CD4-positive, alpha-beta T cell treated with Interleukin-6 for 4 hours (primary cell): ENCODE results near the gene POMT1.
A peak's percentile ranks its signal among the peaks of the same experiment; 100 is the strongest.
"Not testable (repeated sequence)": the region's sequence is repeated elsewhere in the genome, so short reads cannot be mapped to it uniquely, and the experiment has no call there.

ENCODE experiments used
- DNase-seq: peaks from one replicate; pipeline ENCODE4 v3.0.0-alpha.2; 2020; ENCODE audit warnings: mixed read lengths

The POMT1 gene, protein sequence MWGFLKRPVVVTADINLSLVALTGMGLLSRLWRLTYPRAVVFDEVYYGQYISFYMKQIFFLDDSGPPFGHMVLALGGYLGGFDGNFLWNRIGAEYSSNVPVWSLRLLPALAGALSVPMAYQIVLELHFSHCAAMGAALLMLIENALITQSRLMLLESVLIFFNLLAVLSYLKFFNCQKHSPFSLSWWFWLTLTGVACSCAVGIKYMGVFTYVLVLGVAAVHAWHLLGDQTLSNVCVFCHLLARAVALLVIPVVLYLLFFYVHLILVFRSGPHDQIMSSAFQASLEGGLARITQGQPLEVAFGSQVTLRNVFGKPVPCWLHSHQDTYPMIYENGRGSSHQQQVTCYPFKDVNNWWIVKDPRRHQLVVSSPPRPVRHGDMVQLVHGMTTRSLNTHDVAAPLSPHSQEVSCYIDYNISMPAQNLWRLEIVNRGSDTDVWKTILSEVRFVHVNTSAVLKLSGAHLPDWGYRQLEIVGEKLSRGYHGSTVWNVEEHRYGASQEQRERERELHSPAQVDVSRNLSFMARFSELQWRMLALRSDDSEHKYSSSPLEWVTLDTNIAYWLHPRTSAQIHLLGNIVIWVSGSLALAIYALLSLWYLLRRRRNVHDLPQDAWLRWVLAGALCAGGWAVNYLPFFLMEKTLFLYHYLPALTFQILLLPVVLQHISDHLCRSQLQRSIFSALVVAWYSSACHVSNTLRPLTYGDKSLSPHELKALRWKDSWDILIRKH

DNA sequence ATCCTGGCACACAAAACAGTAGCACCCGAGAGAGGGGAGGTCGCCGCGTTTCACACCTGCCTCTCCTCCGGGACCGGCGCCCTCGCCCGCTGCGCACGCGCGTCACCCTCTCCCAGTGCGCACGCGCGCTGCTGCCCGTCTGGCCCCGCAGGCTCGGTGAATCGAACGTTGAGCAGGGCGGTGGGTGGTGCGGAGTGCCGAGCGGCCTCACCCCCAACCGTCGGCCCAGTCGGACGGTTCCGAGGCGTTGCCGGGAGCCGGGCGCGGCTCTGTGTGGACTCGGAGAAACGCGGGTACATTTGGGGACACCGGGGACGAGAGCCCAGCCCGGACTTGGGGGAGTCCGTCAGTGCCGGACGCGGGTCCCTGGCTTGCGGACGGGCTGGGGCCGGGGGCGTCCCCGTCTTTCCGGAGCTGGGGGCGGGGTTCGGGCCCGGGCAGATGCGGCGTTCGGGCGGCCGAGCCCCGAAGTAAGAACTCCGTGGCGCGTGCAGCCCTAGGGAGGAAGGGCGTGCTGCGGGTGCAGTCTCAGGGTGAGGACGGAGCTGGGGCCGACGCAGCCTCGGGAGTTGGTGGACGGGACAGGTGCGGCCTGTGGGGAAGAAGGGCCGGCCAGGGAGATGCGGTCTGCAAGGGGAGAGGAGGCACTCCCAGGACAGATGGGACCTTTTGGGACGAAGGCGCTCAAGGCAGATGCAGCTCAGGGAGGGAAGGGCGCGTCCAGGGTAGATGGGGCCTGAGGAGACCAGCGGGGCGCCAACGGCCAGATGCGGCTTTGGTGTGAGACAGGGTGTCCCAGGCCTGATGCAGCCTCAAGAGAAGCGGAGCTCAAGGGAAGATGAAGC lies at the start of gene POMT1:
POMT1 (plus strand) TSS at position 138 of the 845 bp plus-strand sequence. CDS start 1,301 bp downstream, outside the sequence.
- peak; percentile 92 for DNase-seq

DNA sequence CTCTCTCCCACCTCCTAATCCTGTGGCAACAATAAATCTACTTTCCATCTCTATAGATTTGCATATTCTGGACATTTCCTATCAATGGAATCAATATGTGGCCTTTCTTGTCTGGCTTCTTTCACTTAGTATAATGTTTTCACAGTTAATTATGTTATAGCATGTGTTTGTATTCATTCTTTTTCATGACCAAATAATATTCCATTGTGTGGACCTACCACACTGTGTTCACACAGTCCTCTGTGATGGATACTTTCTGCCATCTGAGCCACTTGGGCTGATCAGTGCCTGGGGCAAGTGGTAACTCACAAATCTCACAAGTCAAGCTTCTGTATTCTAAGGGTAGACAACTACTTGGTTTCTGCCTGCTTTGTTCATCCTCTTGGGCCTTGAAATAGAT lies 48.7 kb upstream of the POMT1 start:
- no peak for DNase-seq

DNA sequence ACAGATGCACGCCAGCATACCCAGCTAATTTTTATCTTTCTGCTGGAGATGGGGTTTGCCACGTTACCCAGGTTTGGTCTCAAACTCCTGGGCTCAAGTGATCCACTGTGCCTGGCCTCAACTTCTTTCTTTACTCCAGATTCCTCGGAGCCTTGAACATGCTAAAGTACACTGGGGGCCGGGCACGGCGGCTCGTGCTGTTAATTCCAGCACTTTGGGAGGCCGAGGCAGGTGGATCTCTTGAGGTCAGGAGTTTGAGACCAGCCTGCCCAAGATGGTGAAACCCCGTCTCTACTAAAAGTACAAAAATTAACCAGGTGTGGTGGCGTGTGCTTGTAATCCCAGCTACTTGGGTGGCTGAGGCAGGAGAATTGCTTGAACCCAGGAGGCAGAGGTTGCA lies 47.1 kb upstream of the POMT1 start:
- not testable (repeated sequence) for DNase-seq

DNA sequence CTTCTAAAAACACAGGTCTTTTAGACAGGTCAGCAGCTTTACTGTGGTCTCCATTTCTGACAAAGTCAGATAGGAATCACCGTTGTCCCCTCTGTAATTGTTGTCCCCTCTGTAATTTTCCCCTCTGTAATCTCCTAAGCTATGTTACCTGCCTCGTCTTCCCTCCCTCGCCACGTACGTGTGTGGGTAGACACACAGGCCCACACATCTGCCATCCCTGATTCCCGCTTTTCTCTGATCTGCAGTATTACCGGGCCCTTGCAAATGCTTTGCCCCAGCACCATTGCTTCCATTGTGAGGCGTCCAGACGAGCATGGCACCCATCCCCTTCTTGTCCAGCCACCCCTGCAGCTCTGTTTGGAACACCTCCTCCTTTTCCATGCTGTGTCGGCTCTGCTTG lies 45.0 kb upstream of the POMT1 start:
- no peak for DNase-seq

DNA sequence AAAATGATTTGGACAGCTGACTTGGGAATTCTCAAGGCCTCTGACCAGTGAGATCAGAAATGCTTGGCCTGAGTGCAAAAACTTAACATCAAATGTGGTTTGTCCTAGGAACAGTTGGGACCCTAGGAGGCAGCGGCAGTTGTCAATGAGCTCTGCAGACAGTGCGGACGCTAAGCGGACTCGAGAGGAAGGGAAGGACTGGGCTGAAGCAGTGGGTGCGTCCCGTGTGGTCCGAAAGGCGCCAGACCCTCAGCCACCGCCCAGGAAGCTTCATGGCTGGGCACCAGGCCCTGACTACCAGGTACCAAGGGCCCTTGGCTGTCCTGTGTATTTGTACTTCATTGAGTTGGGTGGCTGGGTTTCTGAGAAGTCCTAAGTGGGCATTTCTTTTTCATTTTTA lies 43.7 kb upstream of the POMT1 start:
- DNase-seq: no peak

DNA sequence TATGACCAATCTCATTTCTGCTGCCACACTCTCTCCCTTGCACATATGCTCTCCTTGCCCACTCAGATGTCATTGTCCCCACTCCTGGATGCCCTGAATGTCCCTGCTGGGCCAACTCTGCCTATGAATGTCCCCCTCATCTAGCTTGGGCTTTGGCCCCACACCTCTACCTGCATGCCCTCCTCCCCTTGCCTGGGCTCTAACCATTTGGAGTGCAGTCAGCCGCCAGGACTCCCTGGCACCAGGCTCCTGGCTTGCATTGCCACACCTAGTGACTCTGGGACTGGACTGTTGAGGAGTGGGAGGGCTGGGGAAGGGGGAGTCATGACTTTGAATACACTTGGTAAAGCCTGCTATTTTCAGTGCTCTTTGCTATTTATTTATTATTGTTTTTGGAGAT lies 41.6 kb upstream of the POMT1 start:
- DNase-seq: no peak

DNA sequence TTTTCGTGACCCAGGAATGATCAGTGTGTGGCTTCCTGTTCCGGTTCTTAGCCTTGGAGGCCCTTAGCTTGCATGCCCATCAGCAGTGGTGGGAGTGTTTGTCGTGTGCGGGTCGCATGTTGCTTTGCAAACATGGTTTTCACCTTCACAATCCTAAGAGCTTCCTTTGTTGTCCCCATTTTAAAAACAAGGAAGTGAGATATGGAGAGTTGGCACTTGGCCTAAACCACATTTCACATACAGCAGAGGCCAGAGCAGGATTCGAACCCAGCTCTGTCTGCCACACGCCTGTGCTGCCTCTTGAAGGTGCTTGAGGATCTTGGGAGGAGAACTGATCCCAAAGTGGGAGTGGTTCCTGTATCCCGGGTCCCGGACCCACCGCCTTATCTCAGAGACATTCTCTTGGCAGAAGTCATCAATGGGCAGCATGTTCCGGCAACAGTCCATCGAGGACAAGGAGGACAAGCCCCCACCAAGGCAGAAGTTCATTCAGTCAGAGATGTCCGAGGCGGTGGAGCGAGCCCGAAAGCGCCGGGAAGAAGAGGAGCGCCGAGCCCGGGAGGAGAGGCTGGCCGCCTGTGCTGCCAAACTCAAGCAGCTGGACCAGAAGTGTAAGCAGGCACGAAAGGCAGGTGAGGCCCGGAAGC lies 38.2 kb upstream of the POMT1 start:
- DNase-seq: no peak

DNA sequence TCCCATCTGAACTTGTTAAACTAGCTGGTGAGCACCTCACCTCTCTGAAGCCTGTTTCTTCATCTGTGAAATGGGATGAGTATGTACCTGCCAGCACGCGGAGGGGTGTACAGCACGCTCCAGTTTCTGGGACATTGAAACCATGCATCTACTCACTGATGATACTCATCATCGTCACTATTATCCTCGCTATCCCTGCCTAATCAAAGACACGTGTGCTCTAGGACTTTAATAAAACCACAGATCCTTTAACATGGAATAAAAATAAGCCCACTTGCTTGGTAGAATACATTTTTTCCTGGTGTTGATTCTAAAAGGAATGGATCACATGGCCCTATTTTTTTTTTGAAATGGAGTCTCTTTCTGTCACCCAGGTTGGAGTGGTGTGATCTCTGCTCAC lies 37.3 kb upstream of the POMT1 start:
- no peak for DNase-seq

DNA sequence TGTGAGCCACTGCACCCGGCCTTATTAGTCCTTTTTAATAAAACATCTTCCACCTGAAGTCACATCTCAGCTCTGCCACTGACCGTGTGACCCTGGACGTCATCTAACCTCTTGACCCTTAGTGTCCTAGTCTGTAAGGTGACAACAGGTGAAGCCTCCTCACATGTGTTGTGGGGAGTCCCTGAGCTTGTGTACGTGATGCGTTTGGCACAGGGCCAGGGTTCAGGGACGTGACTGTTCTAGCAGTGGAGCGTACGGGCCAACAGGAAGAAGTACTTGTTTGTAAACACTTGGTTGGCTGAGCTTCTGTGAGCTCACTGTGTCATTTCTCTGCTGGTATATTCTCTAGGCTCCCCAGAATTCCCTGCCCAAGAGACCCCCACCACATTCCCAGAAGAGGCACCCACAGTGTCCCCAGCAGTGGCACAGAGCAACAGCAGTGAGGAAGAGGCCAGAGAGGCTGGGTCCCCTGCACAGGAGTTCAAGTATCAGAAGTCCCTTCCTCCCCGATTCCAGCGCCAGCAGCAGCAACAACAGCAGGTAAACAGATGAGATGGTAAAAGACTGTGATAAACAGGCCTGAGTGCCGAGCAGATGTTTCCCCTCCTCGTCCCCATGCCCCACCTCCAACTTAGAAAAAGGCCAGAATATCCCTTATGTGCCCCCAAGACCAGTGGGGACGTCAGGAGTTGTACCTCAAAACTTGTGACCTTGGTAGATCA lies 35.3 kb upstream of the POMT1 start:
- DNase-seq: no peak

DNA sequence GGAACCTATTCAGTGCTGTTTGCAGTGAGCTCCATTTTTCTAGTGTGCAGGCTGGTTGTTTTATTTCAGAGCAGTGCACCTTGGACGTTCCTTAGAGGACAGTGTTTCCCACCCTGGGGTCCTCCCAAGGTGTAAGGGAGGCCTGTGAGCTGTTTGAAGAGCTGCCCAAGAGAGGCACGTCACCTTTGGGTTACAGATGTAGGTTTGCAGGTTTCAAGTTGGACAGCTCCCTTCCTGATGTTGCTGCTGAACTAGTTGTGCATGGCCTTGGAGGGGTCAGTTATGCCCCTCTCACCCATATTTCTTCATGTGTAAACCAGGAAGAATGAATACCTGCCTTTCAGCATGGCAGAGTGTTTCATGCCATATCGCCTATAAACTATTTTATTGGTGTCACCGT lies 34.7 kb upstream of the POMT1 start:
- no peak for DNase-seq

DNA sequence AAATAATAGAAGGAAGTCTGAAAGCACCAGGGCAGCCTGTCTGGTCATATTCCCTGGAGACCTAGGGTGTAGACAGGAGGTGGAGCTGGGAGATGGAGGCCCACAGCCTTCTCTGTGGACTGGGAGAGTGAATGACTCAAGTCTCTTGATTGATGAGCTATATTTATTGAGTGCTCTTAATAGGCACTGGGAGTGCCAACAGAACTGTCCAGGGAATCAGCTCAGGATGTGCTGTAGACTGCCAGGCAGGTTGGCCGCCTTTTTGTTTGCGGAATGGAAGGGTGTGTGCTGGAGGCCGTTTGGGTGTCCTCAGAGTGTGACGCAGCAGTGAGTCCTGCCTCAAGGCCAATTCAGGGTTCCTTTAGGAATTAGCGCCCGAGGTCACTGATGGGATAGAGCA lies 33.4 kb upstream of the POMT1 start:
- DNase-seq: no peak

DNA sequence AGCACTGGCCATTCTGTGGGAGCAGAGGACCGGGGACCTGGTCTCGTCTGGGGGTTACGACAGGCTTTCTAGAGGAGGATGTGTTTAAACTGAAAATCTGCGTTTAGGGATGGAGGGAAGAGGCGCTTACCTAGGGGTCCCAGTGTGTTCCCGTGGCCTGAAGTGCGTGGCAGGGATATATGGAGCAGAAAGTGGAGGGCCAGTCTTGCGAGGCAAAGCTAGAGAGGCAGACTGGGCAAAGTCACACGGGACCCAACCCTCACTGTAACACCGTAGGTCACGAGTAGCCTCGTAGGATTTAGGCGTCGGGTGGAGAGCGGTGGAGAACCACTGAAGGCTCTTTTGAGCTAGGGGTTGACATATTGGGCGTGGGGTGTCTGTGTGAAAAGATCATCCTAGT lies 32.8 kb upstream of the POMT1 start:
- no peak for DNase-seq

DNA sequence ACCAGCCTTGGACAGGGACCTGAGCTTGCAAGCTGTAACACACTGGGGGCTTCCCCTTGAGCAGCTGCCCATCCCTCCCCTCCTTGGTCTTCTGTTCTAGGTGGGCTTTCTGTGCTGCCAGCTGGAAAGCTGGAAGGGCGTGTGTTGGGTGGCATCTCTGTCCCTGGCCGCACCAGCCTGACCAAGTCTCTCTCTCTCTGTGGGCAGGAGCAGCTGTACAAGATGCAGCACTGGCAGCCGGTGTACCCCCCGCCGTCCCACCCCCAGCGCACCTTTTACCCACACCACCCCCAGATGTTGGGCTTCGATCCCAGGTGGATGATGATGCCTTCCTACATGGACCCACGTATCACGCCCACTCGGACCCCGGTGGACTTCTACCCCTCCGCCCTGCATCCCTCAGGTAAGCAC lies 32.1 kb upstream of the POMT1 start:
- no peak for DNase-seq

DNA sequence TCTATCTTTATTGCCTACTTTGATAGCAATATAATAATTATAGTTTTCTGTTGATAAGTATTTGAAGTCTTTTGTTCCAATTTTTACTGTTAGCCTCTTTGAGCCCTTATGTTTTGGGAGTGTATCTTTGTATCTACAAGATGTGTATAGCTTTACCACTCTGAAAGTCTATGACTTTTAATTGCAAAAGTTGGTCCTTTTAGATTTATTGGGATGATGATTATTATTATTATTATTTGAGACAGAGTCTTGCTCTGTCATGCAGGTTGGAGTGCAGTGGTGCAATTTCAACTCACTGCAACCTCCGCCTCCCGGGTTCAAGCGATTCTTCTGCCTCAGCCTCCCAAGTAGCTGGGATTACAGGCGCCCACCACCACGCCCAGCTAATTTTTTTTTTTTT lies 30.6 kb upstream of the POMT1 start:
- not testable (repeated sequence) for DNase-seq

DNA sequence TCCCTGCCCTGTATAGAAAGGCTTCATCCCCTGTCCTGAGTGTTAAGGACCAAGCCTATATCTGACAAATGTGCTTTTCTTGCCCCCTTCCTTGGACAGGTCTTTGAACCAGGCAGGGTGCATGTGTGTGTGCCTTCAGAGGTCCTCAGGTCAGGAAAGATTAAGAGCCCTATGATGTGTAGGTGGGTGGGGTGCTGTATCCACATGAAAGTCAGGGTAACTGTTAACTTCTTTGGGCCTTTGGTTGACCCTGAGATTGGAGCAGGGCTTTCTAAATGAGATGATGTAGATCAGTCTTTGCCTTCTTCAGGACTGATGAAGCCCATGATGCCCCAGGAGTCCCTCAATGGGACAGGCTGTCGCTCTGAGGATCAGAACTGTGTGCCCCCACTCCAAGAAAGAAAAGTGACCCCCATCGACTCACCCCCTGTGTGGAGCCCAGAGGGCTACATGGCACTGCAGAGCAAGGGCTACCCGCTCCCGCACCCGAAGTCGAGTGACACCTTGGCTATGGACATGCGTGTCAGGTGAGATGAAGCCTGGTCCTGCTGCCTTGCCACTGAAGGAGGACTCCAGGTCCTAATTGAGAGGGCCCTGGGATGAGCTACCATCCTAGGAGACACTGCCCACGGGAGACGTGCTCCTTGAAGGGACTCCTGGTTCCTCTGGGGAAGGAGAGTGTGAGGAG lies 29.4 kb upstream of the POMT1 start:
- no peak for DNase-seq

DNA sequence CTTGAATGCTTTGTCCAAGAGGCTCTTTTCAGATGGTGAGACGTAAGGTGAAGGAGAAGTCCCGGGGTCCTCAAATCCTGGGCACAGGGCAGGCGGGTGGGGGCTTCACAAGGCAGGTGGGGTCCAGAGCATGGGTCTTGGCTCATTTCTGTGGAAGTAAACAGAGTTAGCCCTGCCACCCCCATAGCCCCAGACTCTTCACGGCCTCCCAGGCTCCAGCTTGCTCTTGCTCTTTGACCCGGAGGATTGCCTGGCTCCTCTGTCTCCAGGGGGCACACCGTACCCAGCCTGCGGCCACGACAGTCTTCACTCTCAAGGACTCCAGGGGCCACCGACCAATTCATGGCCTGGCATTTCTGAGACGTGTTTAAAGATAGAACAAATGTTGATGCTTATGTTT lies 28.8 kb upstream of the POMT1 start:
- no peak for DNase-seq

DNA sequence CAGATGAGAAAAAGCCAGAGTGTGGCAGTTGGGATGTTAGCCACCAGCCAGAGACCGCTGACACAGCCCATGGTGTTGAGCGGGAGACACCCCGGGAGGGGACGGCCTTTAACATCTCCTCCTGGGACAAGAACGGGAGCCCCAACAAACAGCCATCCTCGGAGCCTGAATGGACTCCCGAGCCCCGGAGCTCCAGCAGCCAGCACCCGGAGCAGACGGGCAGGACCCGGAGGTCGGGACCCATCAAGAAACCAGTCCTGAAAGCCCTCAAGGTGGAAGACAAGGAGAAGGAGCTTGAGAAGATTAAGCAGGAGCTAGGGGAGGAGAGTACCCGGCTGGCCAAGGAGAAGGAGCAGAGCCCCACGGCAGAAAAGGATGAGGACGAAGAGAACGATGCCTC lies 28.0 kb upstream of the POMT1 start:
- DNase-seq: no peak

DNA sequence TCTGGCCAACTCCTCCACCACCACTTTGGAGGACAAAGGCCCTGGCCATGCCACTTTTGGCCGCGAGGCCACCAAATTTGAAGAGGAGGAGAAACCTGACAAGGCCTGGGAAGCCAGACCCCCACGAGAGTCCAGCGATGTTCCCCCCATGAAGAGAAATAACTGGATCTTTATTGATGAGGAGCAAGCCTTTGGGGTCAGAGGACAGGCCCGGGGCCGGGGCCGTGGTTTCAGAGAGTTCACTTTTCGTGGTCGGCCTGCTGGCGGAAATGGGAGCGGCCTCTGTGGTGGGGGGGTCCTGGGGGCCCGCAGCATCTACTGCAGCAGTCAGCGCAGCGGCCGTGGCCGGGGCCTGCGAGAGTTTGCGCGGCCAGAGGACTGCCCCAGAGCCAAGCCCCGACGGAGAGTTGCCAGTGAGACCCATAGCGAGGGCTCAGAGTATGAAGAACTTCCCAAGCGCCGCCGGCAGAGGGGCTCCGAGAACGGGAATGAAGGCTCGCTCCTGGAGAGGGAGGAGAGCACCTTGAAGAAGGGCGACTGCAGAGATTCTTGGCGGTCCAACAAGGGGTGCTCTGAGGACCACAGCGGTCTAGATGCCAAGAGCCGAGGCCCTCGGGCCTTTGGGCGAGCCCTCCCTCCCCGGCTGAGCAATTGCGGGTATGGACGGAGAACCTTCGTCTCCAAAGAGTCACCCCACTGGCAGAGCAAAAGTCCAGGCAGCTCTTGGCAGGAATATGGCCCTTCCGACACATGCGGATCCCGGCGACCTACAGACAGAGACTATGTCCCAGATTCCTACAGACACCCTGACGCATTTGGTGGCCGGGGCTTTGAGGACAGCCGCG lies 27.4 kb upstream of the POMT1 start:
- no peak for DNase-seq

DNA sequence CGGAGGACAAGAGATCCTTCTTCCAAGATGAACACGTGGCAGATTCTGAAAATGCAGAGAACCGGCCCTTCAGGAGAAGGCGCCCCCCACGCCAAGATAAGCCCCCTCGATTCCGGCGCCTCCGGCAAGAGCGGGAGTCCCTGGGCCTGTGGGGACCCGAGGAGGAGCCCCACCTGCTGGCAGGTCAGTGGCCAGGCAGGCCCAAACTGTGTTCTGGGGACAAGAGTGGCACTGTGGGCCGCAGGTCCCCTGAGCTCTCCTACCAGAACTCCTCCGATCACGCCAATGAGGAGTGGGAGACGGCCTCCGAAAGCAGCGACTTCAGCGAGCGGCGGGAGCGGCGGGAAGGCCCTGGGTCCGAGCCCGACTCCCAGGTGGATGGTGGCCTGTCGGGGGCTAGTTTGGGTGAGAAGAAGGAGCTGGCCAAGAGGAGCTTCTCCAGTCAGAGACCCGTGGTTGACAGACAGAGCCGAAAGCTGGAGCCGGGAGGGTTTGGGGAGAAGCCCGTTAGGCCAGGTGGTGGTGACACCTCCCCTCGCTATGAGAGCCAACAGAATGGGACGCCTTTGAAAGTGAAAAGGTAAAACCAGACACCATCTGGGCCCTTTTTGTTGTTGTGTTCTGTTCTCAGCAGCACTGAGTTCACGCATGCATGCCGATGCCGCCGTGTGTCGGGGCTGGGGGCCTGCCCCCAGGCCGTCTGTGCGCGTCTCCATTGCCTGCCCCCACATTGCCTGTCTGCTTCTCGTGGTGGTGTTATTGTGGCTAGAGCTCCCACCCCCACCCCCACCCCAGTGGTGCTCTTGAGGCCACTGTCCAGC lies 26.6 kb upstream of the POMT1 start:
- no peak for DNase-seq
